Stimulated activated CD8-positive, alpha-beta memory T cell treated with anti-CD3 and anti-CD28 coated beads, Interleukin-15, amount 100 ng/mL, for 24 hours (primary cell): ENCODE data around the gene TSPAN13.

Source experiments
- DNase-seq: peaks from one replicate; pipeline ENCODE4 v3.0.0-alpha.2; 2020; ENCODE audit warnings: low read depth

The TSPAN13 gene

DNA sequence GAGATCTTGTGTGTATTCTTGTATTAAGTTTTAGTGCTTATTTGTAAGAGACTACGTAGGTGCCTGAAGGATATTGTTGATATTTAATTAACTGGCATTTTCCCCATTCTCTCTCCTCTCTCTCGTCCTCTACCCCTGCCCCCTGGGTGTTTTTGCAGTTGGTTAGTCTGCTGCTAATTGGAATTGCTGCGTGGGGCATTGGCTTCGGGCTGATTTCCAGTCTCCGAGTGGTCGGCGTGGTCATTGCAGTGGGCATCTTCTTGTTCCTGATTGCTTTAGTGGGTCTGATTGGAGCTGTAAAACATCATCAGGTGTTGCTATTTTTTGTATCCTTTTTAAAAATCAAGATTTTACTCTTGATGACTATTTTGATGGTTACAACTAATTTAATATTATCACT is 22.5 kb downstream of the TSPAN13 start:
- no peak for DNase-seq

DNA sequence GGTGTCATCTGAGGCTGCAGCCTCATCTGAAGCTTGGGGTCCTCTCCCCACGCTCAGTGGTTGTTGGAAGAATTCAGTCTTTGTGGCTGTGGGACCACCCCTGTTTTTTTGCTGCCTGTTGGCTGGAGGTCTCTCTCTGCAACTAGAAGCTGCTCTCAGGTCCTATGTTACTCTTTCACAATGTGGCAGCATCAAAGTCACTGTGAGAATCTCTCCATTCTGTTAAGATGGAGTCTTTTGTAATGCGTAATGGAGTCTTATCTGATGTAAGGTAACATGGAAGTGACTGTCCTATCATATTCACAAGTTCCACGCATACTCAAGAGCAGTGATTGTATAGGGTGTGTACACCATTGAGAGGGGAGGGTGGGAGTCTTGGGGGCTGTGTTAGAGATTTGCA is 24.9 kb downstream of the TSPAN13 start:
- DNase-seq: no peak

DNA sequence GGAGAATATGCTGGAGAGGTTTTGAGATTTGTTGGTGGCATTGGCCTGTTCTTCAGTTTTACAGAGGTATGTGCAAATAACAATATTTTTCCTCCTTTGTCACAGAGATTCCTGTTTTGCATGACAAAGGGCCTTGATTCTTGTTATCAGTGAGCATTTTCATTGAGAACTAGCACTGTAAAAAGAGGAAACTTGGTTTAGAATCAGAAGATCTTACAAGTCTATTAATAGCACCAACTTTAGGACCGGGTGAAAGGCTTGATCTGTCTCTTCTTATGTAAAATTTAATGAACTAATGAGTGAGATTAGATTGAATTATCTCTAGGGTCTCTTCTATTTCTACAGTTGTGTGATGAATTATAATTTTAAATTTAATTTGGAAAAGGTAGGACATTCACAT is 25.5 kb downstream of the TSPAN13 start:
- no peak for DNase-seq

DNA sequence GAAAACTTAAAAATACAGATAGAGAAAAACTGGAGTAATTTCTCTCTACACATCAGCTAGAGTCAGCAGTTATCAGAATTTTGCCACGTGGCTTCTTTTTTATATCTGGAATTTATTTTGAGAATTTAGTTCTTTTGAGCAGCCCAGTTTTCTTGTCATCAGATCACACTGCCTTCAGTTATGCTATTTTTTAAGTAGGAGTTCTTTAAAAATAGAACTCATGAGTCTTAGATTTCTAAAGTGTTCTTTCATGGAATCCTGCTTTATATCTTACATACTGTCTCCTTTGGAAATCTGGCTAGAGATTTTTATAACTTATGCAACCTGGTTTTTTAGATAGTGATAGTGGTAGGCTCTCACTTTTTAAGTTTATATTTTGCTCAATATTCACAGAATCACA is 27.0 kb downstream of the TSPAN13 start:
- DNase-seq: no peak

DNA sequence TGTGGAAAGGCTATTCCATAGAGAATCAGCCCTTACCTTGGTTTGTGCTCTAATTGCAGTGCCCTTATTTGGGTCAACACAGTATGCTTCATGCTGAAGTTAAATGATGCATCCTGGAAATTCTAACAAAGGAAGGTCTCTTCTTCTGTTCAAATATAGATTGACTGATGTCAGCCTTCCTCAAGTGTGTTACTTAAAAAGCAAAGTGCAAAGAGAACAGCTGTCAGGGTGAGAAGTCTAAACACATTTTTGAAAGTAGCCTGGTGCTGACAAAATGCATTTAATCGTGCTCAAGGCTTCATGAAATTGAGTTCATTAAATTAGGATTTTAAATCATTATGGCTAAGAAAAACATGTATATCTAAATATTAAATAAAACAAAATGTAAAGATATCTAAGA is 31.8 kb downstream of the TSPAN13 start:
- DNase-seq: no peak

DNA sequence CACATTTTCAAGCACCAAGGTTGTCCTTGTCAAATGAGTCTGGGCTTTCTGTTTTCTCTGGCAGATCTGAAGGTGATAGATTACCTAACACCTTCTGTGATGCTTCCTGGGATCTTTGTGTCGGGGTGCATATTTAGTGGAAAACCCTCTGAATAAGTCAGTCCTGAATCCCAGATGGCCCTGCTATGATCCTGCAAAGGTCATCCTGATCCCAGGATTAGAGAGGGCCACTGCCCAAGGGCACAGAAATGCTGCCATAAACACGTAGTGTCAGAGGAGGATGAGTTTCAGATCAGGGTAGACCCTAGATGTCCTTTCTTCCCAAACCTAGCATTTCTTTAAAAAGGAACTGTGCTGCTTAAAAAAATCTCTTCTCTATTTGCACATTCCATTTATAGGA is 32.3 kb downstream of the TSPAN13 start:
- DNase-seq: no peak

DNA sequence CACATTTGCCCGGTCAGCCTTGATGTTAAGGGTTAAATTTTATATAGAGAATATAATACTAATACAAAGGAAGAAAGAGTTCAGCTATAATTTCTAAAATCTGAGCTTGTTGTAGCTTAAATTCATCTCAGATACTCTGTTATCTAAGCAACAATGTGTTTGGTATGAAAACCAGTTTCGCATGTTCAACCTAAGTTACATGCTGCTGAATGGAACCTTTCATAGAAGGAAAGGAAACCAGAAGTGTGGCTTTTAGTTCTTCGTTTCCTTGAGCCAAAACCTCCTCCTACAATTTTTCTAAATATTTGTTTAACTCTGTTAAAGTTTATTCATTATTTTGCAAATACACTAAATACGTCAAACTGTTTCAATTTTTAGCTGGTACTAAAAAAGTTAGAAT is 32.7 kb downstream of the TSPAN13 start:
- no peak for DNase-seq

DNA sequence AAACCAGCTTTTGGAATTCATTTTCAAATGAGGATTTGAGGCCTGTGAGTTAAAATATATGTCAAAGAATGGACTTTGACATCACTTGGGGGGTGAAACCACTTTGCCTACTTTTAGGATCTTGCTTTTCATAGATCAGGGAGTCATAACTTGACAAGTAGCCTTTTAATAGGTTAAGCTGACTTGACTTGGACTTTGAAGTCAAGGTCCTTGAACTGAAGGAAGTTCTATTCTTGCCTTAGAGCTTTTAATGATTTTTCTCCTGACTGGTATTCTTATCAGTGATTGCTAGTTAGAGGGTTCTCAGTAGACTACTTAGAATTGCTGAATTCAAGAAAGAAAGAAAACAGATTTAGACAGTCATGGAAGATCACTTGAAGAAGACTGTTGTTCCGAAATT is 33.6 kb downstream of the TSPAN13 start:
- DNase-seq: no peak

DNA sequence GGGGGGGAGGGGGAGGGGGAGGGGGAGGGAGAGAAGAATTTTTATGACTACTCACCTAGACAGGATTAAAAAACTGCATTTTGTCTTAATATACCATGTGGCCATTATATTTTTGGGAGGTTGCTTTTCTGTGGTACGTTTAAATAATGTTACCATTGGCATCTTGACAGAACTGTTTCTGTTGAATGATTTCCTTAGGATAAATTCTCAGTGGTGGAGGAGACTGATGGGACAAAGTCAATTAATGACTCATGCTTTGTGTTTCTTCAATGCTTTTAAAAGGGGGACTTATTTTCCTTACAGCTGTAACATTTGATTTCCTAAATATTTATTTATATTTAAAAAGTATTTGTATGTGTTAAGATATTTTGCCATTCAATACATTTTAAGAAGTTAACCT is 37.5 kb downstream of the TSPAN13 start:
- DNase-seq: no peak

DNA sequence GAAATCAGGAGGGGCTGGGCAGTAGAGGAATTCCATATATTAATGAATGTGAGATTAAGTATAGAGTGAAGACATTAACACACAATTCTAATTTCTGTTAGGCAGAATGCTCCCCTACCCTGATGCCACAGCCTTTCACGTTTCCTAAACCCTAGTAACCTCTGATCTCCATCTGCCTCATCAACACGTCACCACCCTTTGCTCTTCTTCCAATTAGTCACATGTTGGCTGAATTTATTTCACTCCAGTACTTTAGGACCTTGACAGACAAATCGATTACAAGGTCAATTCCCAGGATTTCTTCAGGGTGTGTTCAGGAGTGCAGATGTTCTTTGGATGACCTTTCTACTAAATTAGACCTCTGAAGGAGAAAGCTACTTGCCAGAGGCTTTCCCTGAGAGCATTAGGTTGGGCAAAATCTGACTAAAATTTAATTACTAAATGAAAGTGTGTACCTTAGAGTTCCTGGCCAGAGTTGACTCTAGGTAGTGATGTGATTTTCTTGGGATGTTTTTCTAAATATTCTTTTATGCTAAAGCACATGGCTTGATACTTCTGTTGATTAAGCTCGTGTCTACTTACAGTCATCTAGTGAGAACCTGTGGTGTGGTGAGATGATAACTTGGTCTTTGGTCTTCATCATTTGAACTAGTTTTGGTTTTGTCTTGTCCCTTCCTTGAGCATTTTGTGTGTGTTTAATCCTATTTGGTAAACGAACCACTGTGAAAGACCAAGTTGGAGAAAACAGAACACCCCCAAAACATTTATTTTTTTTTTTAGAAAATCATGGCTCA is 38.5 kb downstream of the TSPAN13 start:
- no peak for DNase-seq

DNA sequence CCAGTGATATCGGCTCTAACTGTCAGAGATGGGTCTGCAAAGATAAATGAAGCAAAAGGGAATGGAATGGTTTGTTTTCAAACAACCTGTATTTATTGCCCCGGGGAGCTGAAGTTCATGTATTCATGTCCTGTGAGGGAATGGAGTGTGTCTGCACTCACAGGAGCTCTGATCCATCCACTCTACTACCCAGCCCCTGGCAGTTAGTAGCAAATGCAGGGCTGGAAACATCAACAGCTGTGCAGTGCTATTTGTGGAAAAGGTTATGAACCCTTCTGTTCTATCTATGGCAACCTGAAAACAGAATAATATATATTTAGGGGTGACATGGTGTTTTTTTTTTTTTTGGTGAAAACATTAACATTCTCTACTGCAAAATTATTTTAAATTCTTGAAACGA is 41.4 kb downstream of the TSPAN13 start:
- no peak for DNase-seq

DNA sequence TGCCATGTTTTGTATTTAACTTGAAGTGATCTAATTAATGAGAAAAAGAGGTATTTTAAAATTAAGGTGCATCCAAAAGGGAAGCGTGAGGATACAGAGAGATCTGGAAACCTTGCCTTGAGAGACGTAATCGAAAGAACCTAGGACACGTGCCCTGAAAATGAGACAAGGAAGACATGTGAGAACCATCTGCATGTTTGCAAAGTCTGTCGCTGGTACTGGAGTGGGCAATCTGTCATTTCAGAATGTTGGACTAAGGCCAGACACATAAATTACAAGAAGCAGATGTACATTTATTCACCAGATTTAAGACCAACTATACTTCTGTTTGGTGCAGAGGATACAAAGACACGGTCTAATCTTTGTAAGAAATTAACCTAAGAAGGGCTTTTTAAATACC is 42.1 kb downstream of the TSPAN13 start:
- no peak for DNase-seq

DNA sequence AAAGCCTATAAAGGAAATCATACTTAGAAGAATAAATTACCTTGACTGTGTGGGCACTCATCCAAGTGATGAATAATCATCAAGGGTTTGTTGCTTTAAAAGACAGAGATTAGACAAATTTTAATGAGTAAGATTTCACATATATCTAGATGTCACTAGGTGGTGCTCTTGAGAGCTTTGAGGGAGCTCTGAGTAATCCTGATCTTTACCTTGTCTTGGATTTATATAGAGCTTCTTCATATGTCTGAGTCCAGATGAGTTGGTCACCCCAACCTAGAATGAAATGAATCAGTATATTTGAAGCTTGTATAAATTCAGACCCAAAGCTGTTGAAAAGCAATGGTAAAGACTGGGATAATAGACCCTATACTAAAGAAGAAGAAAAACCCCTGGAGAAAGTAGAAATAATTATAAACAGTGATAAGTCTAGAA is 47.6 kb downstream of the TSPAN13 start:
- no peak for DNase-seq

DNA sequence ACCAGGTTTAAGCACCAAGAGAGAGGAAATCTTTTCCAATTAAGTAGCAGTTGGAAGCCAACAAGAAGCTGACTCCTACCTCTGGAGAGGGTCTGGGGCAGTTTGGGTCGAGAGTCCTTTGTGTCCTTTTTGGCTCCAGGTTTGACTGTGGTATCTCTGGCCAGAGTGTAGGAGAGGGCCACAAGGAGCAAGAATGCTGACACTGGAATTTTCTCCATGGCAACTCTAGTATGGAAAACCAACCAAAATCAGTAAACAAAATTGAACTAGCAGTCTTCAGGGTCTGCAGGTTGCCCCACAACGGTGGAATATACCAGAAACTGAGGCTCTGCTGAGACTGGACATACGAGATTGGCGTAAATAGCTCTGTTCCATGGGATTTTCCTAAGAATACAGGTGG is 48.0 kb downstream of the TSPAN13 start:
- DNase-seq: no peak

DNA sequence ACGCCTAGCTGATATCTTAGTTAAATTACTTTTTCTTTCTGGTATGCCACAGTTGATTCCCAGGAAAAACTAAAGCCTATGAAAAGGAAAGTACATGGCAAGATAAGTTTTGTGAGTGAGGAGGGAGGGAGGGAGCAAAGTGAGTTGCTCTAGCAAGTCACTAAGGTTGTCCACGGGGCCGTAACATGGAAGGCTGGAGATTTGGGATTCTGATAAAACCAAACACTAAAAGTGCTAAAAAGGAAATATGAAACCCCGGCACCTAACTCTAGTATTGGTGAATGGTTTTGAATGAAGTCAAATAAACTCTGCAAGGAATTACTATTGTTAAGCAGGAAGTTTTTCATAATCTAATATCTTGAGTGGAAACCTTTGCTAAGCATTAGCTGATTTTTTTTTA is 49.6 kb downstream of the TSPAN13 start:
- no peak for DNase-seq

DNA sequence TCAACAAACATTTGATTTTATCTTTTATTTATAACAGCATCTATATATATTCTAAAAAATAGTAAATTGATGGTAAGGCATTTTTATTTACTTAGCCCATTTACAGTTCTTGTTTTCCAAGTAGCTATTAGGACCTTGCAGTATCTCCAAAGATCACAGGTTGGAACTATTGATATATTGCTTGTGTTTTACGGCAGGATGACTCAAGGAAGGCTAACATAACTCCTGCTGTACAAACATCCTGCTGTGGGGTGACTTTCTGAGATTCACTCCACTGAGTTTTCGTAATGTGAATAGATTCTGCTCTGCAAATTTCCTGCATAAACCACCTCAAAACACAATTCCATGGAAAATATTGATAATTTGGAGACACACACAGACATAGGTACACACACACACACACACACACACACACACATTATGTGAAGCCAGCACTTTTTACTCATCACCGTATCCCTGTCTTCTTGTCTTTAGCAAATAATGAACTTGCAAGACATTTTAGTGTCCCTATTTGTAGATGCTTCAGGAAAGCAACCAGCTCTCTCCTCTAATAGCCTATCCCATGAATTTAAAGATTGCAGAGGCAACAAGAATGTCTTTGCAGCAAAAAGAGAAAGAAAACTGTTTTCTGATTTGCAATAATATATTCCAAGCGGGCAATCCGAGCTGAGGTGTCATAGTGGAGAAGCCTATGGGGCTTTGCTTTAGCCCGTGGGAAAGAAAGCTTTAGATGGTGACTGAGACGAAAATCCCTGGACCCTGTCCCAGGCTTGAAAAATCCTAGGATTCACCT is 50.5 kb downstream of the TSPAN13 start:
- DNase-seq: no peak

DNA sequence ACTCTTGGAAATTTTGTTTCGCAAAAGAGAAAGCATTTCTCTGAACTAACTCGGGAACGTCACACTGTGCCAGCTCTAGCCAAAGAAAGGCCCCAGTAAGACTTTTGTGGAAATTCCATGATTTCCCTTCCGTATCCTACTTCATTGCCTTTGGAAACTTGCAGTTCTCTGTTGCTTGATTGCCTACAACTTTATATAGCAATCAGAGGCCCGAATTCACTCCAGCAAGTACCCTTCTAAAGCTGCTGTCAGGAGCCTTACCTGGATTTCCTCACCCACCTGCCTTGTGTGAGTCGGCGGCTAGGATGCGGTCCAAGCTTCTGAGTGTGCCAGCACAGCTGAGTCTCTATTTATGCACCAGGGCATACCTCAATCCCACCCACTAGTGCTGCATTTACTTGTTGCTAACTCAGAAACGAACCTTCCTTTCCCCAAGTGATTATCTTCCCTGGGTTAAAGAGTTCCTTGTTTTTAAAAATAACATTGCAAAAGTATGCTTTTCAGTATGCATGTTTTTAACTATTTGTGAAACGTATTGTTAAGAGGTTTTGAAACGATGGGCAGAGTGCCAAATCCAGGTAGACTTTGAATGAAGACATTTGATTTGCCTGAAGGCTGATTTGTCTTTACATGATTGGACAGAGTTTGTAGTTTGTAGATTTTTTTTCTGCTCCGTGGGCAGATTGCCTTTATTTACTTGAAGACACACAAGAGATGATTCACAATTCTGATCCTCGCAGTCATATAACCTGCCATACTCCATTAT is 51.3 kb downstream of the TSPAN13 start, which contains the start of gene AGR2:
Gene AGR2 (minus strand): TSS at position 326 of the 766 bp plus-strand sequence. CDS start 3,203 bp downstream, outside the sequence.
- DNase-seq: no peak

DNA sequence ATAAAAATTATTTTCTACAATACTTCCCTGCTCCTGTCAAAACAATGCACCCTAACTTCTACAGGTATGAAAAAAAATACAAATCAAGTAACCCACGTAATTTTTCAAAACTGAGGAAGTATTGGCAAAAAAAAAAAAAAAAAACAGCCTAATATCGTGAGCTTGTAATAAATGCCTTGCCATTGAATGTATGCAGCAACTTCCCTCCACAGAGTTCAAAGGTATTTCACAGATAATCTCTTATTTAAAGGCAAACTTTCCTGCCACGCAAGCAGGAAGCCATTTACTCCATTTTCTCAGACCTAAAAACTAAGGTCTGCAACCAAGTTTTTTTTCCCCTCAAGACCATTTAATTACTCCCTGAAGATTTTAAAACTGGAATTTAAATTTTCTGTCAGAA is 51.9 kb downstream of the TSPAN13 start:
- no peak for DNase-seq

DNA sequence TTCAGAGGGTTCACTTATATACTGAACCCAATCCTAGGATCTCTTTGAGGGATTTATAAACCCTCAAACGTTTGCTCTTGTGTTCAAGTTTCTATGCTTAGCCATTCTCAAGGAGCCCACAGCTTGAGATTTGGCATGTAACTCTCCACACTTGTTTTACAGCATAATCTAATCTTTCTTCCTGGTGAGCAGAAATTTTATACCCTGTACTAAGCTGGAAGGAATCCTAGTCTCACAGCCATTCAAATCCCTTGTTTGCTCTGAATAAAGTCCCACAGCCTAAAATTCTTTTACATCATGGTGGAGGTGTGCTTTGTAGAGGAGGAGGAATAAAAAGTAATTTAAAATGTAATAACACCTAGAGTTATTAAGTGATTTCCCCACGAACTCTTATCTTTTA is 56.6 kb downstream of the TSPAN13 start:
- DNase-seq: no peak

DNA sequence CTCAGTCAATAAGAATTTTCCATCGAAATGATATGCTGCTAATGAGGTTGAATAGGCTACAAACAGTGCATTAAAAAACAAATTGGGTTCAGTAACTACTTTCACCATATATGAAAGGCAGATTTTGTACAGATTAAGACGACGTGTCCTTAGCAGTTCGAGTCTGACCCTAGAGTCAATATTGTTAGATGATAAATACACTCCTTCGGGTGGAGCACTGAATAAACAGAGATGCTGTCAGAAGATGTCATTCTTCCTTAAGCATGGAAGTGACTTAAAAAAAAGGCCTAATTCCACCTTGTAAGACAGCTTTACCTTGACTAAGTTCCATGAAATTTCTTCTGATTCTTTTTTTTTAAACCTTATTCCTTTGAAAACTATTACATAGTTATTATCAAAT is 57.0 kb downstream of the TSPAN13 start:
- DNase-seq: no peak

DNA sequence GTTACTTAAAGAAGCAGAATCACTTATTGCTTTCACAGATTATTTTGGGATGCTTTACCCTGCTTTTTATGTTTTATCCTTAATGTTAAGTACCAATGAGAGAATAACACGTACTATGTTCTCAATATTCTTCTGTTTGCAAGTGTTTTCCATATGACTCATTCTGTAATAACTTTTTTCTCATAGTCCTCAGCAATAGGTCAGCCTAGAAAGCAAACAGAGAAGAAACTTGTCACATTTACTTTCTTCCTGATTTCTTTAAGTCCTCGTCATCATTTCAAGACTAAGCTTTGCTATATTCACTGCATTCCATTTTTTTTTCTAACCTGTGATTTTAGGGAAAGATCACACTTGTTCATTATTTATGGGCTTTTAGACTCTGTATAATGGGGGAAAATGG is 58.0 kb downstream of the TSPAN13 start:
- no peak for DNase-seq

DNA sequence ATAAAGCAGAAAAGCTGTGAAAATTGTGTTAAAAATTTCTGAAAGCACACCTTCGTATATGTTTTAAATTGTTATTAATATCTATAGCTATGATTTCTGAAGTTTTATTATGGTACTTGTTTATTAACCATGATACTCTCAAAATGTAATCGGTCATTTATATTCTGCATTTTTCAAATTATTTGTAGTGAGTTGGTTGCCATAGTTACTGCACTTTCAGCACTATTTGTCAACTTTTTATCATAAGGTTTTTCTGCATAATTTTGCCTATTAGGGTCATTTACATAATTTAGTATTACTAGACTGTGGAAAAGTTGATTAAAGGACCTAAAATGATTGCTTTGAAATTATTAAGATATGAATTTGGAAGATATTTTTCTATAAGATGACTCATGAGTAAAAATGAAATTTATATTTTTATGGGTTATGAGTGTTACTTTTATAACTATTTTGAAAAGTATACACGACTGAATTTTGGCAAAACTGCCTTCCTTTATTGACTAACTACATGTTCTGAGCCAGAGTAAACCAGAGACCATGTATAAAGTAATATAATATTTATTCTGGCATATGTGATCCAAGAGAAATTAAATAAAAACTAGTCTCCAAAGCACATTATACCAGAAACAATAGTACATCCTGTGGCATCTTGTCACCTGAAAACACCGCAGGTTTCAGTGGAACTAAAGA is 59.1 kb downstream of the TSPAN13 start:
- no peak for DNase-seq
